Psoas muscle (tissue), 8 donors: ENCODE results near the gene GNB1L. TPM values are rescaled to one million over a fixed set of nuclear protein-coding genes. Genes with fewer than 3 reads are reported as not detected.

Experiments used
- ATAC-seq, 4 donors: fragments of 200-7000 bp; cut with Tn5 transposase; one replicate each; pipeline ENCODE4 v1.9.1; 2020; ENCODE audit warnings: moderate library complexity in 3 of 4, mild to moderate bottlenecking in 2 of 4
- DNase-seq, 2 donors: peaks; one replicate each; pipeline ENCODE4 v3.0.0-alpha.2; 2020
- H3K27ac ChIP-seq: fragments of 200-600 bp; one replicate; pipeline ENCODE4 v1.8.0; 2022
- H3K27me3 ChIP-seq, 3 donors: fragments of 200-600 bp in 1 of 3; one replicate each; pipeline versions ENCODE4 v1.6.1 to v1.8.0; 2013 to 2022; ENCODE audit warnings: low read length in 2 of 3, mild to moderate bottlenecking in 2 of 3, moderate library complexity in 1 of 3; ENCODE audit not compliant: insufficient read depth in 3 of 3
- H3K36me3 ChIP-seq, 2 donors: fragments of 200-600 bp in 1 of 2; one replicate each; pipeline versions ENCODE4 v1.6.1 to v1.8.0; 2013 to 2022; ENCODE audit warnings: low read depth in 1 of 2, mild to moderate bottlenecking in 1 of 2, moderate library complexity in 1 of 2; ENCODE audit not compliant: insufficient read depth in 1 of 2
- H3K4me1 ChIP-seq: fragments of 200-600 bp; one replicate; pipeline ENCODE4 v1.8.0; 2022
- H3K4me3 ChIP-seq: fragments of 200-600 bp; one replicate; pipeline ENCODE4 v1.8.0; 2022; ENCODE audit warnings: mild to moderate bottlenecking
- H3K9me3 ChIP-seq: fragments of 200-600 bp; one replicate; pipeline ENCODE4 v1.8.0; 2022
- WGBS, 3 donors: extraction: QIAGEN DNeasy Blood & Tissue Kit; methylation state at CpG; one replicate each; pipeline versions ENCODE4 v1.1.6 to v1.1.7; 2013; 5-methylcytosine and 5-hydroxymethylcytosine counted together
- intact Hi-C, 2 donors: fragments of 100-400 bp; cut with DNase I; formaldehyde crosslinking; loops; one replicate each; pipeline versions ENCODE4 v1.11.0 to v1.14.2; 2022
- polyA plus RNA-seq, 3 donors: library from polyadenylated mRNA; stranded (reverse); fragments of 200-250 nt; gene quantifications; one replicate each; pipeline ENCODE4 v1.2.3, GENCODE V29; 2013
- total RNA-seq, 4 donors: library from RNA; stranded (reverse); fragmentation: NEBNext Ultra II Directional in 2 of 4; extraction: Animal tissue kit (Norgen Biotek cat#: 25700) in 2 of 4; gene quantifications; one replicate each; pipeline versions ENCODE4 v1.2.1 to v1.2.4, GENCODE V29; 2021 to 2023
- TF ChIP-seq, protein P1 (sequence below): fragments of 200-600 bp; IDR thresholded peaks from one replicate; pipeline ENCODE4 v1.8.0; 2022; ENCODE audit warnings: antibody characterized with exemption
- donor health status: healthy with polysubstance abuse.
- donor health status: DM: no; HTN: no; CAD: no; lungs with moderate emphysema.
- donor health status: Bipolar disorder and iron deficiency.
- donor health status: healthy.
- donor health status: DM: yes; HTN: yes; CAD: no.
- donor health status: DM: no; HTN: no; CAD: no.
- donor health status: DM: no; HTN: no; CAD: no.
- donor health status: DM: yes; HTN: yes; CAD: no.

Gene GNB1L
- total and polyA plus RNA-seq, 7 donors, result 1.5 to 7.6 (median 3.3) TPM

- no peaks in the 10 kb centered on the region for H3K27me3 ChIP-seq
- ATAC-seq (no peak), DNase-seq (no peak)
- no peak overlapping the region for H3K27ac ChIP-seq
- no peaks in the 10 kb centered on the region for H3K36me3 ChIP-seq
- no peaks in the 10 kb centered on the region for H3K9me3 ChIP-seq
- H3K4me3 ChIP-seq, result no peak overlapping the region
- intact Hi-C loops, result no loop called here
- no peaks in the 10 kb centered on the region for H3K4me1 ChIP-seq
- TF ChIP-seq, protein P1, sequence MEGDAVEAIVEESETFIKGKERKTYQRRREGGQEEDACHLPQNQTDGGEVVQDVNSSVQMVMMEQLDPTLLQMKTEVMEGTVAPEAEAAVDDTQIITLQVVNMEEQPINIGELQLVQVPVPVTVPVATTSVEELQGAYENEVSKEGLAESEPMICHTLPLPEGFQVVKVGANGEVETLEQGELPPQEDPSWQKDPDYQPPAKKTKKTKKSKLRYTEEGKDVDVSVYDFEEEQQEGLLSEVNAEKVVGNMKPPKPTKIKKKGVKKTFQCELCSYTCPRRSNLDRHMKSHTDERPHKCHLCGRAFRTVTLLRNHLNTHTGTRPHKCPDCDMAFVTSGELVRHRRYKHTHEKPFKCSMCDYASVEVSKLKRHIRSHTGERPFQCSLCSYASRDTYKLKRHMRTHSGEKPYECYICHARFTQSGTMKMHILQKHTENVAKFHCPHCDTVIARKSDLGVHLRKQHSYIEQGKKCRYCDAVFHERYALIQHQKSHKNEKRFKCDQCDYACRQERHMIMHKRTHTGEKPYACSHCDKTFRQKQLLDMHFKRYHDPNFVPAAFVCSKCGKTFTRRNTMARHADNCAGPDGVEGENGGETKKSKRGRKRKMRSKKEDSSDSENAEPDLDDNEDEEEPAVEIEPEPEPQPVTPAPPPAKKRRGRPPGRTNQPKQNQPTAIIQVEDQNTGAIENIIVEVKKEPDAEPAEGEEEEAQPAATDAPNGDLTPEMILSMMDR, result no peak
Observed at GRCh38 chr22:19791894-19792293, 62.8 kb downstream of the GNB1L start.

- no peaks in the 10 kb centered on the region for H3K9me3 ChIP-seq
- intact Hi-C loops, result no loop called here
- TF ChIP-seq, protein P1, result no peak
- no peaks in the 10 kb centered on the region for H3K4me1 ChIP-seq
- H3K27me3 ChIP-seq, result no peaks in the 10 kb centered on the region
- no peaks in the 10 kb centered on the region for H3K36me3 ChIP-seq
- no peak overlapping the region for H3K27ac ChIP-seq
- no peak for DNase-seq
- ATAC-seq, result no peak
- H3K4me3 ChIP-seq, result no peak overlapping the region
Observed at GRCh38 chr22:19791243-19791642, 63.4 kb downstream of the GNB1L start.

DNA sequence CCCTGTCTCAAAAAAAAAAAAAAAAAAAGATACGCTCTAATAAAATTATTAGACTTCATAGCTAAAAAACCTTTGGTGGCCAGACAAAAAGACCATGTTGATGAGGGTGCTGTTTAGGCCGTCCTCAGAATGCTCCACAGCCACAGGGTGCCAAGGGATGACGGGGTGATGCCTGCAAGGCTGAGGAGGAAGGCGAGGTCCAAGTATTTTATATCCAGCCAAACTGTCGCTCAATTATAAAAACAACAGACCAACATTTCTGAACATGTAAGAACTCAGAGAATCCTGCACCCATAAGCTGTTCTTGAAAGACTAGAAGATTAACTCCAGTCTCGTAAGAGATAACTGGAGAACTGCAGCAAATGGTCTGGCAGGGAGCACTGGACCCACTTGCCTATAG is 64.8 kb downstream of the GNB1L start:
- Histone ChIP-seq H3K4me3 (no peak overlapping the region), H3K36me3 (no peaks in the 10 kb centered on the region), H3K4me1 (no peaks in the 10 kb centered on the region), H3K9me3 (no peaks in the 10 kb centered on the region), H3K27me3 (no peaks in the 10 kb centered on the region), H3K27ac (no peak overlapping the region)
- intact Hi-C loops, result no loop called here
- DNase-seq (no peak), ATAC-seq (no peak)
- 78 to 95% (median 80%) methylated on average over 6 of the region's 6 CpGs for WGBS, 3 donors
- TF ChIP-seq, protein P1, result no peak

- intact Hi-C loops, result no loop called here
- Histone ChIP-seq H3K4me1 (no peaks in the 10 kb centered on the region), H3K27ac (no peak overlapping the region), H3K4me3 (no peak overlapping the region), H3K36me3 (no peaks in the 10 kb centered on the region), H3K27me3 (no peaks in the 10 kb centered on the region), H3K9me3 (no peaks in the 10 kb centered on the region)
- WGBS, 3 donors, result 91 to 93% (median 92%) methylated on average over 16 of the region's 16 CpGs
- TF ChIP-seq, protein P1, result no peak
- DNase-seq (peak; percentile 5 to 52), ATAC-seq (no peak)
Observed at GRCh38 chr22:19789406-19789805, 65.3 kb downstream of the GNB1L start.

- Histone ChIP-seq H3K4me3 (no peak overlapping the region), H3K9me3 (no peaks in the 10 kb centered on the region), H3K27me3 (no peaks in the 10 kb centered on the region), H3K4me1 (no peaks in the 10 kb centered on the region), H3K27ac (no peak overlapping the region), H3K36me3 (no peaks in the 10 kb centered on the region)
- WGBS, 3 donors, result 96 to 98% (median 97%) methylated on average over 26 to 34 of the region's 34 CpGs
- peak in 1 of 2 donors; percentile 37 for DNase-seq
- TF ChIP-seq, protein P1, result no peak
- intact Hi-C loops, result no loop called here
- ATAC-seq, result no peak
Observed at GRCh38 chr22:19788661-19789225, 65.9 kb downstream of the GNB1L start.
